Measurements from ENCODE around the gene ITGAE.

Gene ITGAE

DNA sequence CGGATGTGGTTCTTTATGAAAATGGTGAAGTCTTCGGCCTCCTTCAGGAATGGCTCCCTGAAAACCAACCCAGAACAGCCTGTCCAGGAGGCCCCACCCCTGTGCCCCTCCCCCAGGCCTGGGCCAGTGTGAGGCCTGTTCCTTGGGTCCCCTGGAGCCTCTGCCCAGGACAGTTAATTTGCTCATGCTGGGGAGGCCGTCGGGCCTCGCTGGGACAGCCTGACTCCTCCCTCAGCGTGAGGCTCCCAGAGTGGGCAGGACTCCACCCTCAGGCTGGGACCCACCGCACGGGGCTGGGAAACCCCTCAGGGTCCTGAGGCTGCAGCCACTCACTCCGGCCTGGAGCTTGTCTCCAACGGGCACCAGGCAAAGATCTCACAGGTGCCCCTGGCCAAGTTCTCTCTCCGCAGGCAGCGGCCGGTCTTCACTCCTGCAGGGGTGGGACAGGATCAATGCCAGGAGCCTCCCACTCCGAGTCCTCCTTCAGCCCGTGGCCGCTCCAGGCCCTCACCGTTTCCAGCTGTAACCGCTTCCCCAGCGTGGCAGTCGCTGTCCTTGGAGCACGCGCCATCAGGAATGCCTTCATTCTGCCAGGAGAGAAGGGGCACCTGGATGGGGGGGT, 110.8 kb downstream of the ITGAE start:
- Histone ChIP-seq H3K27ac (ENCODE audit: extremely low read depth, low read depth, low read length) (no peak overlapping the region), H3K4me3 (ENCODE audit: low read depth, low read length) (no peak overlapping the region), H3K9me3 (ENCODE audit: control insufficient read depth, insufficient read depth, low read depth, low read length) (no peaks in the 10 kb centered on the region), H3K4me1 (ENCODE audit: control insufficient read depth, insufficient read depth, low read length) (no peaks in the 10 kb centered on the region; the same call in 1 of the 2 replicates), H3K36me3 (ENCODE audit: control insufficient read depth in 2 of 2, insufficient read depth in 1 of 2, low read length in 2 of 2) (no peaks in the 10 kb centered on the region; a peak in 1 of 3 replicates)
- ChIA-PET POLR2A (interaction anchor here (1.6 kb wide), 1 partner anchor 33 kb away, joined by 5 read pairs; the partner anchor contains the start of gene HASPIN), CTCF (interaction anchor here (0.7 kb wide), 1 partner anchor 144 kb away, joined by 4 read pairs; no protein-coding TSS in a partner anchor)
- no peak for TF ChIP-seq ZNF530 (tag by site-specific recombination; IDR thresholded peaks at IDR 0.05; ENCODE audit: low read depth)
- no peak for TF ChIP-seq ZNF529 (tag by site-specific recombination; IDR thresholded peaks at IDR 0.05; ENCODE audit: insufficient replicate concordance)
- peak; percentile 43; the same call in 1 of the 2 replicates for TF ChIP-seq ZIC2 (tag by site-specific recombination; IDR thresholded peaks at IDR 0.05)
- no peak for TF ChIP-seq ZNF658 (tag by site-specific recombination; IDR thresholded peaks at IDR 0.05)
- TF ChIP-seq, protein P1, sequence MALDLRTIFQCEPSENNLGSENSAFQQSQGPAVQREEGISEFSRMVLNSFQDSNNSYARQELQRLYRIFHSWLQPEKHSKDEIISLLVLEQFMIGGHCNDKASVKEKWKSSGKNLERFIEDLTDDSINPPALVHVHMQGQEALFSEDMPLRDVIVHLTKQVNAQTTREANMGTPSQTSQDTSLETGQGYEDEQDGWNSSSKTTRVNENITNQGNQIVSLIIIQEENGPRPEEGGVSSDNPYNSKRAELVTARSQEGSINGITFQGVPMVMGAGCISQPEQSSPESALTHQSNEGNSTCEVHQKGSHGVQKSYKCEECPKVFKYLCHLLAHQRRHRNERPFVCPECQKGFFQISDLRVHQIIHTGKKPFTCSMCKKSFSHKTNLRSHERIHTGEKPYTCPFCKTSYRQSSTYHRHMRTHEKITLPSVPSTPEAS (tag by site-specific recombination; IDR thresholded peaks at IDR 0.05) = 0 out of 2 replicates have a peak, but pooled peaks have one; percentile 5
- peak; percentile 51 for TF ChIP-seq GLIS1 (tag by site-specific recombination; IDR thresholded peaks at IDR 0.05)

GRCh38 chr17:3689262-3690093, 111.5 kb downstream of the ITGAE start:
- ChIA-PET CTCF (interaction anchor here (0.7 kb wide), 1 partner anchor 145 kb away, joined by 4 read pairs; no protein-coding TSS in a partner anchor), POLR2A (no interaction called here)
- Histone ChIP-seq H3K4me1 (ENCODE audit: control insufficient read depth, insufficient read depth, low read length) (no peaks in the 10 kb centered on the region; the same call in 1 of the 2 replicates), H3K9me3 (ENCODE audit: control insufficient read depth, insufficient read depth, low read depth, low read length) (no peaks in the 10 kb centered on the region), H3K27ac (ENCODE audit: extremely low read depth, low read depth, low read length) (no peak overlapping the region), H3K36me3 (ENCODE audit: control insufficient read depth in 2 of 2, insufficient read depth in 1 of 2, low read length in 2 of 2) (no peaks in the 10 kb centered on the region; a peak in 1 of 3 replicates), H3K4me3 (ENCODE audit: low read depth, low read length) (no peak overlapping the region)
- 0 out of 2 replicates have a peak, but pooled peaks have one; percentile 34 for TF ChIP-seq ZBTB10 (tag by site-specific recombination; IDR thresholded peaks at IDR 0.05)
- no peak for TF ChIP-seq FEZF1 (tag by site-specific recombination; IDR thresholded peaks at IDR 0.05)
- TF ChIP-seq, protein P1 (tag by site-specific recombination; IDR thresholded peaks at IDR 0.05) = peak; percentile 75
- no peak for TF ChIP-seq BCL11A (tag by site-specific recombination; IDR thresholded peaks at IDR 0.05; ENCODE audit: low read depth)
- TF ChIP-seq ZNF16 (tag by site-specific recombination; IDR thresholded peaks at IDR 0.05; ENCODE audit: low read depth) = no peak
- no peak for TF ChIP-seq ZIC2 (tag by site-specific recombination; IDR thresholded peaks at IDR 0.05)
- TF ChIP-seq ZNF350 (tag by site-specific recombination; IDR thresholded peaks at IDR 0.05) = no peak
- TF ChIP-seq ZNF335 (tag by site-specific recombination; conservative IDR thresholded peaks at IDR 0.05) = no peak
- no peak for TF ChIP-seq ZNF707 (tag by site-specific recombination; IDR thresholded peaks at IDR 0.05)
- no peak for TF ChIP-seq ZNF621 (tag by site-specific recombination; IDR thresholded peaks at IDR 0.05)
- TF ChIP-seq ZNF626 (tag by site-specific recombination; IDR thresholded peaks at IDR 0.05) = no peak
- TF ChIP-seq REPIN1 (tag by site-specific recombination; IDR thresholded peaks at IDR 0.05; ENCODE audit: low read depth) = no peak
- no peak for TF ChIP-seq SP7 (tag by site-specific recombination; IDR thresholded peaks at IDR 0.05)
- TF ChIP-seq ZNF280C (tag by site-specific recombination; IDR thresholded peaks at IDR 0.05) = no peak
- TF ChIP-seq ZNF121 (tag by site-specific recombination; IDR thresholded peaks at IDR 0.05) = no peak
- no peak for TF ChIP-seq ZNF354C (tag by site-specific recombination; IDR thresholded peaks at IDR 0.05; ENCODE audit: borderline replicate concordance, low read depth)
- TF ChIP-seq ZNF791 (tag by site-specific recombination; IDR thresholded peaks at IDR 0.05) = no peak
- TF ChIP-seq ELK4 (IDR thresholded peaks at IDR 0.05; ENCODE audit: borderline replicate concordance, low read depth, low read length) = no peak

All from HEK293 (cell line).